ENCODE results near the gene PGF. TPM values are rescaled to one million over a fixed set of nuclear protein-coding genes. Genes with fewer than 3 reads are reported as not detected.

Gene PGF
- total RNA-seq, 1 experiment from 2014 or later, result 6.4 TPM

GRCh38 chr14:74927225-74927624, 28.2 kb downstream of the PGF start:
- DNase-seq (ENCODE audit: low read depth, low spot score) (no peak), ATAC-seq (no peak)
- TF ChIP-seq MAX (IDR thresholded peaks at IDR 0.05) (no peak), FOSL1 (IDR thresholded peaks at IDR 0.05; ENCODE audit: low read depth) (no peak), TCF7L2 (IDR thresholded peaks at IDR 0.05; ENCODE audit: borderline replicate concordance, extremely low read depth, insufficient read depth, insufficient read length) (no peak), CTCF (IDR thresholded peaks at IDR 0.05 in 2 of 3, conservative IDR thresholded peaks at IDR 0.05 in 1 of 3; ENCODE audit: borderline replicate concordance in 1 of 3, insufficient read depth in 1 of 3, low read depth in 2 of 3, low read length in 2 of 3) (no peak), CBX3 (IDR thresholded peaks at IDR 0.05; ENCODE audit: low read depth) (no peak), POLR2AphosphoS5 (IDR thresholded peaks at IDR 0.05; ENCODE audit: low read depth, low read length) (no peak), EGR1 (IDR thresholded peaks at IDR 0.05; ENCODE audit: low read depth) (no peak), EZH2phosphoT487 (IDR thresholded peaks at IDR 0.05; ENCODE audit: borderline replicate concordance) (no peak), ZFX (IDR thresholded peaks at IDR 0.05) (no peak), SIN3A (IDR thresholded peaks at IDR 0.05; ENCODE audit: low read depth) (no peak), EZH2 (IDR thresholded peaks at IDR 0.05) (no peak), SP1 (IDR thresholded peaks at IDR 0.05; ENCODE audit: low read depth) (no peak), ZNF274 (IDR thresholded peaks at IDR 0.05; ENCODE audit: low read depth, low read length) (no peak), SRF (IDR thresholded peaks at IDR 0.05; ENCODE audit: low read depth) (no peak), RAD21 (IDR thresholded peaks at IDR 0.05; ENCODE audit: low read depth) (no peak), REST (IDR thresholded peaks at IDR 0.05; ENCODE audit: low read depth) (no peak)
- Histone ChIP-seq H3K9me2 (ENCODE audit: insufficient read depth) (no peaks in the 10 kb centered on the region), H4K20me1 (ENCODE audit: insufficient read depth) (no peaks in the 10 kb centered on the region), H3K4me3 (replicated peaks in 1 of 2; ENCODE audit: low read depth in 1 of 2, low read length in 2 of 2) (no peak overlapping the region), H3K27me3 (ENCODE audit: insufficient read depth, low read length) (no peaks in the 10 kb centered on the region), H3K36me3 (ENCODE audit: control insufficient read depth in 1 of 2, insufficient read depth in 2 of 2, low read length in 2 of 2) (no peaks in the 10 kb centered on the region), H3K9ac (ENCODE audit: low read length) (no peak overlapping the region), H3K79me2 (ENCODE audit: insufficient read depth, low read length) (no peaks in the 10 kb centered on the region), H3K27ac (ENCODE audit: low read depth, low read length) (no peak overlapping the region), H3K9me3 (ENCODE audit: control insufficient read depth in 1 of 2, insufficient read depth in 1 of 2, low read depth in 1 of 2, low read length in 2 of 2) (no peaks in the 10 kb centered on the region), H3K4me2 (ENCODE audit: low read length) (no peak overlapping the region), H3K4me1 (ENCODE audit: control insufficient read depth in 1 of 2, insufficient read depth in 2 of 2, low read length in 2 of 2) (peaks cover 0 to 8% of the 10 kb centered on the region in 2 experiments; a peak in 2 of 4 replicates), H2AFZ (ENCODE audit: low read depth, low read length, poor library complexity, severe bottlenecking) (no peak overlapping the region)
- BruUV-seq (replicated peaks), result no TSS peak
- ChIA-PET POLR2A (interaction anchor here (0.9 kb wide), 1 partner anchor 43 kb away, joined by 3 read pairs; no protein-coding TSS in a partner anchor), RAD21 (ENCODE audit: low non-redundant PET in 1 of 2, low total read pairs in 2 of 2, uncharacterized antibody in 2 of 2, unreplicated experiment in 2 of 2) (no interaction called here), CTCF (no interaction called here)
- intact Hi-C loops (cut with micrococcal nuclease), result no loop called here
